Neutrophil (primary cell): ENCODE results near the gene MLLT3.

Experiments used
- H3K27ac ChIP-seq: fragments of 200-600 bp; sonication (generic); 2 replicates; pipeline ENCODE4 v1.5.1; 2016; ENCODE audit warnings: mild to moderate bottlenecking, moderate library complexity
- H3K27me3 ChIP-seq: fragments of 200-600 bp; sonication (generic); 2 replicates; pipeline ENCODE4 v1.6.0; 2016; ENCODE audit warnings: mild to moderate bottlenecking
- H3K36me3 ChIP-seq: fragments of 200-600 bp; sonication (generic); 2 replicates; pipeline ENCODE4 v1.5.1; 2017
- H3K4me1 ChIP-seq, 2 experiments: fragments of 200-600 bp in 1 of 2; sonication (generic) in 1 of 2; 1 replicate in 1 of 2; 2 replicates in 1 of 2; pipeline versions ENCODE4 v1.5.1 to v1.6.1; 2013 to 2016; ENCODE audit warnings: low read depth in 1 of 2, low read length in 1 of 2, mild to moderate bottlenecking in 1 of 2, moderate library complexity in 1 of 2; ENCODE audit not compliant: control insufficient read depth in 1 of 2, insufficient read depth in 1 of 2
- H3K4me3 ChIP-seq, 2 experiments: fragments of 200-600 bp in 1 of 2; sonication (generic) in 1 of 2; 1 replicate in 1 of 2; 2 replicates in 1 of 2; pipeline ENCODE4 v1.5.1; 2013 to 2016; ENCODE audit warnings: low read depth in 1 of 2, low read length in 1 of 2, mild to moderate bottlenecking in 1 of 2, moderate library complexity in 1 of 2
- H3K9me3 ChIP-seq: fragments of 200-600 bp; sonication (generic); 2 replicates; pipeline ENCODE4 v1.5.1; 2016
- CTCF ChIP-seq: fragments of 200-600 bp; sonication (generic); IDR thresholded peaks from 2 replicates; pipeline ENCODE4 v1.5.1; 2016; ENCODE audit warnings: antibody characterized with exemption

The MLLT3 gene

GRCh38 chr9:20551236-20551635, 71.1 kb downstream of the MLLT3 start:
- no peak overlapping the region for H3K27ac ChIP-seq

GRCh38 chr9:20550326-20550725, 72.0 kb downstream of the MLLT3 start:
- Histone ChIP-seq H3K4me3 (no peak overlapping the region), H3K36me3 (no peaks in the 10 kb centered on the region), H3K27ac (no peak overlapping the region), H3K9me3 (no peaks in the 10 kb centered on the region), H3K4me1 (no peaks in the 10 kb centered on the region), H3K27me3 (no peaks in the 10 kb centered on the region)
- TF ChIP-seq CTCF = no peak

More at GRCh38 chr9:20551236-20551635, 71.1 kb downstream of the MLLT3 start:
- TF ChIP-seq CTCF = no peak
- H3K36me3 ChIP-seq = no peaks in the 10 kb centered on the region
- H3K4me1 ChIP-seq = no peaks in the 10 kb centered on the region
- H3K27me3 ChIP-seq = no peaks in the 10 kb centered on the region
- H3K4me3 ChIP-seq = no peak overlapping the region
- H3K9me3 ChIP-seq = no peaks in the 10 kb centered on the region

- TF ChIP-seq CTCF = no peak
- Histone ChIP-seq H3K4me1 (no peaks in the 10 kb centered on the region), H3K9me3 (no peaks in the 10 kb centered on the region), H3K27ac (no peak overlapping the region), H3K4me3 (no peak overlapping the region), H3K27me3 (no peaks in the 10 kb centered on the region), H3K36me3 (no peaks in the 10 kb centered on the region)
Measured at GRCh38 chr9:20549053-20549452, 73.2 kb downstream of the MLLT3 start.

GRCh38 chr9:20545023-20545622, 77.2 kb downstream of the MLLT3 start:
- no peaks in the 10 kb centered on the region for H3K4me1 ChIP-seq
- H3K9me3 ChIP-seq = peaks cover 5% of the 10 kb centered on the region
- H3K36me3 ChIP-seq = no peaks in the 10 kb centered on the region
- TF ChIP-seq CTCF = no peak
- no peak overlapping the region for H3K4me3 ChIP-seq
- H3K27ac ChIP-seq = no peak overlapping the region
- no peaks in the 10 kb centered on the region for H3K27me3 ChIP-seq

- no peak overlapping the region for H3K27ac ChIP-seq
- H3K36me3 ChIP-seq = no peaks in the 10 kb centered on the region
- H3K9me3 ChIP-seq = peaks cover 5% of the 10 kb centered on the region
- no peak for TF ChIP-seq CTCF
- no peak overlapping the region for H3K4me3 ChIP-seq
- no peaks in the 10 kb centered on the region for H3K27me3 ChIP-seq
- no peaks in the 10 kb centered on the region for H3K4me1 ChIP-seq
Measured at GRCh38 chr9:20540169-20540863, 82.0 kb downstream of the MLLT3 start.
